CD4-positive, alpha-beta T cell treated with Interleukin-4 for 1 hour (primary cell): ENCODE data around the gene AGAP1.

Experiments used
- DNase-seq, 2 donors: peaks; one replicate each; pipeline ENCODE4 v3.0.0-alpha.2; 2020 to 2022

Gene AGAP1

GRCh38 chr2:235858881-235859280, 365.0 kb downstream of the AGAP1 start:
- no peak for DNase-seq

GRCh38 chr2:235859651-235860050, 365.8 kb downstream of the AGAP1 start:
- no peak for DNase-seq

DNA sequence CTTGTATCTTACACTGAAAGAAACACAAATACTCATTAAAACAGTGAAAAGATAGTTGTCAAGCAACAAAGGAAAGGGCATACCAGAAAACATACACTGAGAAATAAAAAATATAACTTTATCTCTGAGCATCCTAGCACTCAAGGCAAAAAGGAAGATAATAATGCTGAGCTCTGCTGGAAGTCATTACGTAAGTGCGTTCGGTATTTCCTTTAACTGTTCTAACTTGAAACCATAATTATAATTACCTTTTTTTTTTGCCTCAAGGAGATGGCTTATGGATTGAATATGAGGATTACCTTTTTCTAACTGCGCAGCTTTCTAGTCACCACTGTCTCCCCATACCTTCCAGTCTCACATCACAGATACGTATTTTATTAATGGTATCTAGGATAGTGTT, 366.3 kb downstream of the AGAP1 start:
- no peak for DNase-seq

DNA sequence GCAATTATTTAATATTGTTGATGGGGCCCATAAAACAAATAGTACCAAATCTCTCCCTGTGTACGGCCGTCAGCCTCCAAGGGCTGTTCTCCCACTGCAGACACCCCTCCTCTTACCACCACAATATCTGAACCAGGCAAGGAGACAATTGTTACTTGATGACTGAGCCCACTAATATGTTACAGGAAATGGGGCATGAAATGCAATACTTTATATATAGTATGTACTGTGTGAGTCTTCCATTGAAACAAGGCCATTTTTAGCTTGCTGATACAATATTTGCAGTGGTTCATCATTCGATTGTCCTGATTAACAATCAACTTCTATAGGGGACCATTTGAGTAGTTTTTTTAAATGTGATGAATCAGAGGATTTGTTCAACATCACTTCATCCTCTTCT, 367.0 kb downstream of the AGAP1 start:
- DNase-seq, result no peak

- DNase-seq, result no peak
Observed at GRCh38 chr2:235861383-235861782, 367.5 kb downstream of the AGAP1 start.

DNA sequence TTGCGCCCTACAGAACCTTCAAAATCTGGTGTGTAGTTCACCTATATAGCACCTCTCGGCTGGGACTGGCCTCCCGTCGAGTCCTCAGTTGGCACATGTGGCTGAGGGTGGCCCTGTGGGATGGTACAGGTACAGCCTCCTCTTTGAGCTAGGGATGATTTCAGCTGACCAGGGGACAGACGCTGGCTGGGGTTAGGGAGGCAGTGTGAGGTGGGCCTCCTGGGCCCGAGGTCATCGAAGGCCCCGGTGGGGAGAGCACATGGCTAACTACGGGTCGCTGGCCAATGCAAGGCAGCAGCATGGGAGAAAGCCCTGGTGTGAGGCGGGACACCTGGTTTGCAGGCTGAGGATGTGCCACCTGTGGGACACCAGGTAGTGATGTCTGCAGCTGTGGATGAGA, 369.6 kb downstream of the AGAP1 start:
- no peak for DNase-seq

- DNase-seq, result no peak
Observed at GRCh38 chr2:235864302-235864701, 370.5 kb downstream of the AGAP1 start.

DNA sequence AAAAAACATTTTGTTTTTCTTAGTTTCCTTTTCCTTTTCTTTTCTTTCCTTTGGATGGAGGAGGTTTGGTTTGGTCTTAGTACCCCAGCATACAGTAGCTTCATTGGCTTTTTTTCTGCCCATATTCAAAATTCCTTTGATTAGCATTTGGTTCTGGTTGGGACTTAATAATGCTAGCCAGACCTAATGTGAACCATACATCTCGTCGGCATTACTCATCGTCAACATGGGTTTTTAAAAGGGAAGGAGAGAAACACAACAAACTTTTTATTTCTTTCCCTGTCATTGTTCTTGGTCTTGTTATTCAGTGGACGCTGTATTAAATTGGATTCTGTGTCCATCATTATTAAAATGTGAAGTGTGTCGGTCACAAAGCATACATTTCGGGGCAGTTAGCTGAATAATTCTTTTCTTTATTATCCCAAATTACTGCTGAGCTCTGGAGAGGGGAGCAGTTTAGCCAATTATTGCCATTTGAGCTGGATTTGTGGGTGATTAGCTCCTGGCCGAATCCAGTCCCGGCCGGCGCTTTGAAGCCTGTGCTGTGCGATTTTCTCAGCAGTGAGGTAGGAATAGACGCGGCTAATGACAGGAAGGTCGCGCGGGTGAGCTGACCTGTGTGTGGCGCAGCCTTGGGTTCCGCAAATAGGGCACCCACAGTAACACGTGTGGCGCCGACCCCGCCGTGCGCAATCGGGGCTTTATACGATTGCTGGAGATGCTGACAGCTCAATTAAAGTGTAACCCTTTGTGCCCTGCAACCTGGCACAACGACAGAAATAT, 371.1 kb downstream of the AGAP1 start:
- DNase-seq, result no peak

GRCh38 chr2:235866373-235866772, 372.5 kb downstream of the AGAP1 start:
- DNase-seq, result no peak

DNA sequence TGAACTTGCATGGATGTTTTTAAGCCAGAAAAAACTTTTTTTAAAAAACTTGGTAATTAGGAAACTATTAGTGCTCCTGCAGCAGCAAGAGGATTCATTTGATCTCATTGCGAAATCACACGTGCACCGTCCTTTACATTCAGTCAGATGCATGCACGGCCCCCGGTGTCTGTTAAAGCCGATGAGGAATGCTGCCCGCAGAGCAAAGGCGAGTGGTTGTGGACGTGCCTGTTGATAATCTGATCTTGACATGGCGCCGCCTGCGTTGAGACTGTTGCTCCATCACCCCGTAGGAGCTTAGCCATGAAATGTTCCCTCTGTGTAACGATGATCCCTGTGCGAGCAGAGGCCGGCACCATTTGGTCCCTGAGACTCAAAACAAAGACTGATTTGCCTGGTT, 374.4 kb downstream of the AGAP1 start:
- no peak for DNase-seq

DNA sequence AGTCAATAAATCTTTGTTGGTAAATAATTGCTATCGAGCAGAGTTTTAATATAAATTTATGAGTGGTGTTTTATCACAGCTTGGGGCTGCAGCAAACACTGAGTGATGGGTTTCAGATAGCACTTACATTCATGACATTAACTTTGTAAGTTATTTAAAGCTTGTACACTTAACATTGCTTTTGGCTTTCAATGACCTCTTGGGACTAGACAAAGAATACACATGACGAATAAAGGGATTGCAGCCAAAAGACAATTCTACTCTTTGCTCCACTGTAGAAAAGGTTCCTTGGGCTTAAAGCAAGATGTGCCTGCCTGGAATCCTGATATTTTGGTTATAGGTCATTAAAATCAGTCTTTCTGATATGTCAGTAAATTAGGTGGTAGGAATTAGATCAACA, 374.8 kb downstream of the AGAP1 start:
- DNase-seq, result no peak

GRCh38 chr2:235870515-235870914, 376.7 kb downstream of the AGAP1 start:
- no peak for DNase-seq

DNA sequence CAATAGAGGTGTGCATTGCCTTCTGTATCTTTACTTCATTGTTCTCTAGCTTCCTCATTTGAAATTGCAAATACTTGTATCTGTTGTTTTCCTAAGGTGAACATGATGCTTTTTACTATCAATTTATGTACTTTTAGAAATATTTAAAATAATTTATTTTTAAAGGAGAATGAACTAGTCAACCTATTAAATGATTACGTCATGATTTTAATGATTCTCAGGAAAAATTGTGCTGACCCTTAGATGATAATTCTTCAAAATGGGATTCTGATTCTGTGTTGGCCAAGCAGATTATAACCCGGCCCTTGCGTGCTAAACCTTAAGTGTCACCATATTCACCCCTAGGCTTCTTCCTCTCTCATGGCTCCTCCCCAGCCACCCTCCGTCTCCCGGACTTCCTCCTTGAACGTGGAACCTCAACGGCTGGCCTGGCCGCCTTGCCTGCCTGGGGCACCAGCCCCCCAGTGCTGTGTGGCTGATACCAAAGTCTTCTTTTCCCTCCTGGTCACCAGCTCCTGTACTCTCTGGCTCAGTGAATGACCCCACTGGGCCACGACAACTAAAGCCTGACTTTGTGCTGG, 382.3 kb downstream of the AGAP1 start:
- no peak for DNase-seq

GRCh38 chr2:235877275-235877802, 383.5 kb downstream of the AGAP1 start:
- no peak for DNase-seq

- no peak for DNase-seq
Observed at GRCh38 chr2:235879116-235879515, 385.3 kb downstream of the AGAP1 start.

DNA sequence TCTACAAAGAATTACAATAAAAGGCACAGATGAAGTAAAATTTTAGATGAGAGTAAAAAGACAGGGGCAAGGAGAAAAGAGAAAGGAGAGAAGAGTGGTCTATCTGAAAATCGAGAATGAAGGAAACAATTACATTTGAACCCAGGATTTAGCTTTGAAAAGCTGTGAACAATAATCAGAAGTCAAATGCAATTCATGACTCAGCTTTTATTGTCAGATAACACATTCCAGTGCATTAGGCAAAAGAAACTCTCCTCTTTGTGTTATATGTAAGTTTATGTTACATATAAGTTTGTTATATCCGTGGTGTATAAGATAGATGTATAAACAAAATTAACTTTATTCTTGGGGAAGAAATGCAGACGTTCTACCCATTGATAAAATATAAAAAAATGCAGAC, 389.8 kb downstream of the AGAP1 start:
- no peak for DNase-seq

DNA sequence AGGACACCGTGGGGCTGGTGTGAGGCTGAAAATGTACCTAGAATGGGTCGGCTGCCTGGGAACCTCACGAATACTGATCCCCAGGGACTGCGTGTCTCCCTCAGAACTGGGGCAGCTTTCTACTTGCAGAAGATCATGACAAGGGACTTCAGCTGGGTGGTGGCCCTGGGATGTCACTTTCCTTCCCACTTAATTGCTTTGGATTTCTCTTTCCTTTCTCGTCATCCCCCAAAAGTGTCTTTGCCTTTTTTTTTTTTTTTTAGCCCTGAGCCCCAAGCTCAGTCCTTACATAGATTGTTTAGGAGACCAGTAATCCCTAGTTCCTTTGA, 395.4 kb downstream of the AGAP1 start:
- DNase-seq, result no peak

DNA sequence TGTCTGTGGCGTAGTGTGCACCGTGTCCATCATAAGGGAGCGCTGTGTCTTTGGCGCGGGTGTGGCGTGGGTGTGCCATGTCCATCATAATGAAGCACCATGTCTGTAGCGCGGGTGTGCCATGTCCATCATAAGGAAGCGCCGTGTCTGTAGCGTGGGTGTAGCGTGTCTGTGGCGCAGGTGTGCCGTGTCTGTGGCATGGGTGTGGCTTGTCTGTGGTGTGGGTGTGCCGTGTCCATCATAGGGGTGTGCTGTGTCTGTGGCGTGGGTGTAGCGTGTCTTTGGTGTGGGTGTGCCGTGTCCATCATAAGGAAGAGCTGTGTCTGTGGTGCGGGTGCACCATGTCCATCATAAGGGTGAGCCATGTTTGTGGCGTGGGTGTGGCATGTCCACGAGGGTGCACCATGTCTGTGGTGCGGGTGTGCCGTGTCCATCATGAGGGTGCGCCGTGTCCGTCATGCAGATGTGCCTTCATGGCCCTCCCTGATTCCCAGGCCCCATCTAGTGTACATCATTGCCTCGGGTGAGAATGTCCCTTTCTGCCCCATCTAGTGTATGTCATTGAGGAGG, 399.4 kb downstream of the AGAP1 start:
- no peak for DNase-seq

GRCh38 chr2:235894839-235895238, 401.0 kb downstream of the AGAP1 start:
- DNase-seq, result no peak

DNA sequence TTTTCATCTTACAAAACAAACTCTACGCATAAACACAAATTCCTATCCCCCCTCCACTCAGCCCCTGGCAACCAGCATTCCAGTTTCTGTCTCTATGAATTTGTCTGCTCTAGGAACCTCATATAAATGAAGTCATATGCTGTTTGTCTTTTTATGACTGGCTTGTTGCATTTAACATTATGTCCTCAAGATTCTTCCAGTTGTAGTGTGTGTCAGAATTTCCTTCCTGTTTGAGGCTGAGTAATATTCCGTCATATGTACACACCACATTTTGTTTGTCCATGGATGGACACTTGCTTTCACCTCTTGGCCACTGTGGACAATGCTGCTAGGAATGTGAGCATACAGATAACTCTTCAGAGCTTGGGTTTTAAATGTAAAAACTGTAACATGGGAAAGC, 402.2 kb downstream of the AGAP1 start:
- no peak for DNase-seq

DNA sequence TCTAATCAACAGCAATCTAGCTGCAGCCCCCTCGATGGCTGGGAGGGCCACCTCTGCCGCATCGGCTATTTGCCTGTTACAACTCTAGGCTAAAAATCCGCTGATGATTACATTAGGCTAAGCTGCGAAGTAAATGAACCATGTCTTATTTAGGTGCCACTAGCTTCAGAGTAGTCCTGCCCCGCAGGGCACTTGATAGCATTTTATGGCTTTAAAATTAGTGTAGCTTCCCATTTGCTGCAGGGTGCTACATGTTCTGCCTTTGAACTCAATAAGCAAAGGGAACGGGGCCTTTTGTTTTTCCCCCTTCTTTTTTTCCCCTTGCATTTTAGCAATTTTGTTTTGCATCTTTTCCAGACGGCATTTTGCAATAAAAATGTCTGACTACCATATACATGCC, 404.1 kb downstream of the AGAP1 start:
- DNase-seq, result no peak

DNA sequence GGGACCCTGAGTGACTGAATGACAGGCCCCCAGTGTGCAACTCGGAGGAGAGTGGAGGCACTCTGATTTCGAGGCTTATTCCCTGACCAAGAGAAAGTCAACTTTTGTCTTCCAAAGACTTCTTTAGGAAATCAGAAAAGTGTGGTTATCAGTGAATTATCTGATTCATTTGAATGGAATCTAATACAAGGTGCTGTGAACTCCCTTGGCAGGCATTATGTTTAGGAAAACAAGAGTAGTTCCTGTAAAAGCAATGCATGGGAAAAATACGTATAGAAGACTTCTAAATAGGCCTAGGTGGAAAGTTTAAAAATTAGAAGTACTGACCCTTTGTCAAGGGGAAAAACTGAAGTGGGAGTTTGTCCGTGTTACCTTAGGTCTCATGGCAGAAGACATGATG, 404.9 kb downstream of the AGAP1 start:
- DNase-seq, result no peak

- DNase-seq, result no peak
Observed at GRCh38 chr2:235900631-235901030, 406.8 kb downstream of the AGAP1 start.

GRCh38 chr2:235901243-235901642, 407.4 kb downstream of the AGAP1 start:
- DNase-seq, result no peak
